Caco-2 (cell line): ENCODE measurements around the gene MCC. TPM values are rescaled to one million over a fixed set of nuclear protein-coding genes. Genes with fewer than 3 reads are reported as not detected.
A peak's percentile ranks its signal among the peaks of the same experiment; 100 is the strongest.

Experiments
- BruUV-seq: library from RNA; stranded (reverse); fragments of 400-500 nt; replicated peaks from 2 replicates; lab custom pipeline; 2021; lab: Mats Ljungman, UMichigan
- CTCF ChIA-PET: fragments of 300-600 bp; sonication (Branson Sonifier 250); formaldehyde crosslinking; loops from one replicate; lab custom pipeline; 2022; ENCODE audit warnings: antibody characterized with exemption; lab: Charles Lee
- POLR2A ChIA-PET: fragments of 300-600 bp; sonication (Branson Sonifier 250); formaldehyde crosslinking; loops from one replicate; lab custom pipeline; 2022; ENCODE audit warnings: antibody characterized with exemption; lab: Charles Lee
- DNase-seq, 2 experiments: peaks; one replicate each; pipeline versions ENCODE4 v3.0.0 to v3.0.0-alpha.2; 2020 to 2022
- H3K27me3 ChIP-seq: replicated peaks from 2 replicates; pipeline ENCODE4 v1.6.0; 2011; ENCODE audit warnings: low read length; ENCODE audit not compliant: control insufficient read depth, insufficient read depth
- H3K36me3 ChIP-seq: 2 replicates; pipeline ENCODE4 v1.5.1; 2011; ENCODE audit warnings: low read length; ENCODE audit not compliant: control insufficient read depth, insufficient read depth
- H3K4me1 ChIP-seq: fragments of 250-450 bp; sonication (Bioruptor Pico); 2 replicates; pipeline ENCODE4 v1.5.1; 2020; ENCODE audit warnings: mild to moderate bottlenecking
- H3K4me3 ChIP-seq: 2 replicates; pipeline ENCODE4 v1.5.1; 2011; ENCODE audit warnings: low read depth, mild to moderate bottlenecking, control low read depth, low read length
- H3K9me3 ChIP-seq: fragments of 250-450 bp; sonication (Bioruptor Pico); 2 replicates; pipeline ENCODE4 v1.5.1; 2020; ENCODE audit warnings: mild to moderate bottlenecking, moderate library complexity
- H3K27ac Mint-ChIP-seq: one replicate; pipeline ENCODE4 v1.8.0; 2022; ENCODE audit warnings: mixed read lengths; ENCODE audit not compliant: unreplicated experiment
- H3K27me3 Mint-ChIP-seq: one replicate; pipeline ENCODE4 v1.8.0; 2022; ENCODE audit warnings: mixed read lengths; ENCODE audit not compliant: insufficient read depth, unreplicated experiment
- H3K36me3 Mint-ChIP-seq: one replicate; pipeline ENCODE4 v1.8.0; 2022; ENCODE audit warnings: mild to moderate bottlenecking, mixed read lengths; ENCODE audit not compliant: insufficient read depth, unreplicated experiment
- H3K4me1 Mint-ChIP-seq: one replicate; pipeline ENCODE4 v1.8.0; 2022; ENCODE audit warnings: low read depth, mixed read lengths; ENCODE audit not compliant: unreplicated experiment
- H3K4me3 Mint-ChIP-seq: one replicate; pipeline ENCODE4 v1.8.0; 2022; ENCODE audit warnings: mild to moderate bottlenecking, moderate library complexity, mixed read lengths; ENCODE audit not compliant: unreplicated experiment
- H3K9me3 Mint-ChIP-seq: one replicate; pipeline ENCODE4 v1.8.0; 2022; ENCODE audit warnings: mixed read lengths; ENCODE audit not compliant: unreplicated experiment
- CTCF ChIP-seq, 2 experiments: fragments of 200-600 bp in 1 of 2; IDR thresholded peaks; 1 replicate in 1 of 2; 2 replicates in 1 of 2; pipeline versions ENCODE4 v1.5.1 to v1.8.0; 2011 to 2022; ENCODE audit warnings: antibody characterized with exemption in 1 of 2, control low read depth in 1 of 2, inconsistent platforms in 1 of 2, low read depth in 1 of 2, low read length in 1 of 2, mild to moderate bottlenecking in 1 of 2, moderate library complexity in 1 of 2; ENCODE audit not compliant: insufficient read depth in 1 of 2, severe bottlenecking in 1 of 2, unreplicated experiment in 1 of 2
- intact Hi-C: fragments of 100-400 bp; cut with micrococcal nuclease; formaldehyde crosslinking; loops from one replicate; pipeline ENCODE4 v1.10.0; 2022; ENCODE audit not compliant: unreplicated experiment
- total RNA-seq: library from RNA; stranded (reverse); gene quantifications from 2 replicates; pipeline ENCODE4 v1.2.3, GENCODE V29; 2022

The MCC gene
- total RNA-seq, 1 experiment from 2014 or later, result 0.09 TPM

GRCh38 chr5:113488645-113489184 lies 462 bp upstream of the MCC start:
- no peaks in the 10 kb centered on the region for H3K4me1 Mint-ChIP-seq
- CTCF ChIA-PET, result no interaction called here
- peak overlapping the region; percentile 91 for H3K4me3 Mint-ChIP-seq
- H3K27me3 Mint-ChIP-seq, result peaks cover 4% of the 10 kb centered on the region
- Histone ChIP-seq H3K4me3 (peak overlapping the region; percentile 65), H3K4me1 (no peaks in the 10 kb centered on the region), H3K36me3 (no peaks in the 10 kb centered on the region), H3K27me3 (no peaks in the 10 kb centered on the region; the same call in 1 of the 2 replicates), H3K9me3 (peaks cover 16% of the 10 kb centered on the region; the same call in 1 of the 2 replicates)
- DNase-seq, result no peak
- no peak overlapping the region for H3K27ac Mint-ChIP-seq
- BruUV-seq, result no TSS peak
- intact Hi-C loops, result no loop called here
- TF ChIP-seq CTCF (IDR thresholded peaks at IDR 0.05; ENCODE audit: insufficient read depth in 1 of 2, low read depth in 1 of 2, low read length in 1 of 2, severe bottlenecking in 1 of 2, unreplicated experiment in 1 of 2), result no peak
- no peaks in the 10 kb centered on the region for H3K36me3 Mint-ChIP-seq
- peaks cover 19% of the 10 kb centered on the region for H3K9me3 Mint-ChIP-seq
- POLR2A ChIA-PET, result no interaction called here

GRCh38 chr5:113487416-113487780 lies 855 bp downstream of the MCC start:
- Histone ChIP-seq H3K36me3 (no peaks in the 10 kb centered on the region), H3K4me3 (no peak overlapping the region; the same call in 1 of the 2 replicates), H3K9me3 (peaks cover 16% of the 10 kb centered on the region; the same call in 1 of the 2 replicates), H3K4me1 (no peaks in the 10 kb centered on the region), H3K27me3 (no peaks in the 10 kb centered on the region; the same call in 1 of the 2 replicates)
- ChIA-PET CTCF (no interaction called here), POLR2A (no interaction called here)
- intact Hi-C loops, result no loop called here
- no peak for TF ChIP-seq CTCF (IDR thresholded peaks at IDR 0.05; ENCODE audit: insufficient read depth in 1 of 2, low read depth in 1 of 2, low read length in 1 of 2, severe bottlenecking in 1 of 2, unreplicated experiment in 1 of 2)
- no peak for DNase-seq
- H3K9me3 Mint-ChIP-seq, result peaks cover 19% of the 10 kb centered on the region
- no peaks in the 10 kb centered on the region for H3K4me1 Mint-ChIP-seq
- no peak overlapping the region for H3K27ac Mint-ChIP-seq
- no TSS peak for BruUV-seq
- no peaks in the 10 kb centered on the region for H3K36me3 Mint-ChIP-seq
- peak overlapping the region; percentile 91 for H3K4me3 Mint-ChIP-seq
- peaks cover 4% of the 10 kb centered on the region for H3K27me3 Mint-ChIP-seq

GRCh38 chr5:113480243-113480642 lies 8.0 kb downstream of the MCC start:
- Histone ChIP-seq H3K4me1 (no peaks in the 10 kb centered on the region), H3K36me3 (no peaks in the 10 kb centered on the region), H3K4me3 (no peak overlapping the region), H3K27me3 (no peaks in the 10 kb centered on the region; the same call in 1 of the 2 replicates), H3K9me3 (no peaks in the 10 kb centered on the region)
- Mint-ChIP-seq H3K36me3 (no peaks in the 10 kb centered on the region), H3K4me1 (no peaks in the 10 kb centered on the region), H3K9me3 (no peaks in the 10 kb centered on the region), H3K27ac (no peak overlapping the region), H3K4me3 (no peak overlapping the region), H3K27me3 (peaks cover 13% of the 10 kb centered on the region)
- no peak for TF ChIP-seq CTCF (IDR thresholded peaks at IDR 0.05; ENCODE audit: insufficient read depth in 1 of 2, low read depth in 1 of 2, low read length in 1 of 2, severe bottlenecking in 1 of 2, unreplicated experiment in 1 of 2)
- ChIA-PET CTCF (no interaction called here), POLR2A (no interaction called here)
- intact Hi-C loops, result no loop called here
- no TSS peak for BruUV-seq
- DNase-seq, result no peak
